ENCODE results near the gene TSPAN12.

Gene TSPAN12

DNA sequence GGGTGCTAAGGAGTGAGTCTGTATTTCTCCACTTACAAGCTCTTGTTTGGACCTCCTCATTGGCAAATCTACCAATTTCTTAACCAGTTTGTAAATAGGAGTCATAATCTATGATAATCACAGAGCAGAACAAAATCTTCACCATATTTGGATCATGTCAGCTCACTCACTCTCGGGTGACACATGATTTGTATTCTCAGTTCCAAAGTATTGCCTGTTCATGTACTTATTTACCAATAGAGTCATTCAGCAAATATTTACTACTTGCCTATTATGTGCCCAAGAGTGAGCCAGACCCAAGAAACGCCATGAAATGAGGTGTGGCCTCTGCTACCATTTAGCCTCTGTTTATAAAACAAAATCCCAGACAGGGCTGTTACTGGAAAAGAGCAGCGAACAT is 114.8 kb downstream of the TSPAN12 start:
- DNase-seq (ENCODE audit: low read depth in 2 of 2) = no peak

GRCh38 chr7:120742372-120742771 is 115.6 kb downstream of the TSPAN12 start:
- DNase-seq (ENCODE audit: low read depth in 2 of 2) = no peak

GRCh38 chr7:120741371-120742042 is 116.4 kb downstream of the TSPAN12 start:
- DNase-seq (ENCODE audit: low read depth in 2 of 2) = no peak

DNA sequence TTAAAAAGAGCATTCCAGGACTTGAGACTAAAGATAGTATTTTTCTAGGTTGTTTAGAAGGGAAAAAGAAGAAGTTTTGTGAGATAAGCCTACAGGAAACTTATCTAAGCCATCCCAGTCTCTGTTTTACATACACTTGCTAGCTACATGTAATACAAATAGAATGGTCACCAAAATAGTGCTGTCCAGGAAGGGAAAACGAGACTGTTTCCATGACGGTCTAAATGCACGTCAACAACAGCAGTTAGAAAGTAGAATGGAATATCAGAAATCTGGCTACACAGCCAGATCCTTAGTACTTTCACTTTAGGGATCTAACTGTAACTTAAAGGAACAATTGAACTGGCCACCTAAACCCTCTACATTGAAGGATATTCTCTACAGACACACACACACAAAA is 117.6 kb downstream of the TSPAN12 start:
- DNase-seq (ENCODE audit: low read depth in 2 of 2) = no peak

GRCh38 chr7:120738816-120739215 is 119.1 kb downstream of the TSPAN12 start:
- no peak for DNase-seq (ENCODE audit: low read depth in 2 of 2)

Data from stimulated activated CD8-positive, alpha-beta memory T cell treated with anti-CD3 and anti-CD28 coated beads, Interleukin-15, amount 100 ng/mL, for 4 hours (primary cell).